Adrenal gland (tissue), 5 donors: Measurements from ENCODE around the gene DNMT1.

Experiments used
- CTCF ChIP-seq, 6 experiments: fragments of 450-650 bp in 4 of 6; fragments of 200-600 bp in 2 of 6; sonication (generic) in 1 of 6; IDR thresholded peaks; 1 replicate in 5 of 6; 2 replicates in 1 of 6; pipeline versions ENCODE4 v1.5.1 to v1.8.0; 2016 to 2021; ENCODE audit warnings: antibody characterized with exemption in 6 of 6, mild to moderate bottlenecking in 2 of 6, moderate library complexity in 1 of 6
- POLR2A ChIP-seq, 2 donors: fragments of 450-650 bp; IDR thresholded peaks; one replicate each; pipeline ENCODE4 v1.6.1; 2017; ENCODE audit warnings: antibody characterized with exemption in 2 of 2, mild to moderate bottlenecking in 2 of 2, moderate library complexity in 1 of 2
- donor health status: DM: no; HTN: no; CAD: no.

DNA sequence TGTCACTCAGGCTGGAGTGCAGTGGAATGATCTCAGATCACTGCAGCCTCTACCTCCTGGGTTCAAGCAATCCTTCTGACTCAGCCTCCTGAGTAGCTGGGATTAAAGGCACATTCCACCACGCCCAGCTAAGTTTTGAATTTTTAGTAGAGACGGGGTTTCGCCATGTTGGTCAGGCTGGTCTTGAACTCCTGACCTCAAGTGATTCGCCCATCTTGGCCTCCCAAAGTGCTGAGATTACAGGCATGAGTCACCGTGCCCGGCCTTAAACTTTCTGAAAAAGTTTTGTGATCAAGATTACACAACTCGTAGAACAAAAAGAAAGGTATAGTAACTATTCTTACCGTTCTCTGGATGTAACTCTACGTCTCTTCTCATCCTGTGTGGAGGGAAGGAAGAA is 21.2 kb downstream of the DNMT1 start:
- TF ChIP-seq CTCF (IDR thresholded peaks at IDR 0.05) (no peak), POLR2A (IDR thresholded peaks at IDR 0.05) (no peak)
